ENCODE measurements around the gene FAM53B. TPM values are rescaled to one million over a fixed set of nuclear protein-coding genes. Genes with fewer than 3 reads are reported as not detected.

Gene FAM53B
- total and polyA plus RNA-seq, 2 experiments from 2014 or later, result 2.1 to 10.1 TPM

- Histone ChIP-seq H3K27me3 (replicated peaks; ENCODE audit: insufficient read depth) (no peaks in the 10 kb centered on the region), H3K36me3 (ENCODE audit: low read depth) (no peaks in the 10 kb centered on the region), H4K20me1 (ENCODE audit: insufficient read depth) (no peaks in the 10 kb centered on the region), H3K79me2 (ENCODE audit: insufficient read depth) (no peaks in the 10 kb centered on the region; the same call in 1 of the 2 replicates), H3F3A (ENCODE audit: insufficient read depth) (no peaks in the 10 kb centered on the region), H3K9ac (no peak overlapping the region), H3K4me2 (ENCODE audit: unreplicated experiment) (no peak overlapping the region), H3K9me2 (ENCODE audit: insufficient read depth) (no peaks in the 10 kb centered on the region), H3K4me1 (ENCODE audit: insufficient read depth) (no peaks in the 10 kb centered on the region), H3K9me3 (ENCODE audit: low read depth) (no peaks in the 10 kb centered on the region), H3K27ac (no peak overlapping the region), H3K4me3 (no peak overlapping the region), H2AFZ (no peak overlapping the region)
- DNase-seq, result no peak
- in situ Hi-C loops (cut with MboI), result no loop called here
- 85 to 86% methylated on average over 12 of the region's 12 CpGs for WGBS, 2 experiments (ENCODE audit: low coverage in 1 of 2, low lambda C conversion rate in 2 of 2, missing lambda C conversion rate in 2 of 2)
- TF ChIP-seq EZH2 (IDR thresholded peaks at IDR 0.05; ENCODE audit: insufficient read depth, poor library complexity, severe bottlenecking), result no peak
- no peak for TF ChIP-seq EZH2phosphoT487 (IDR thresholded peaks at IDR 0.05; ENCODE audit: insufficient read depth, low read depth)
Measured at GRCh38 chr10:124705817-124706461, 38.2 kb downstream of the FAM53B start.

- Histone ChIP-seq H3K27ac (no peak overlapping the region), H3F3A (ENCODE audit: insufficient read depth) (no peaks in the 10 kb centered on the region), H3K9ac (no peak overlapping the region), H3K4me1 (ENCODE audit: insufficient read depth) (no peaks in the 10 kb centered on the region), H3K27me3 (replicated peaks; ENCODE audit: insufficient read depth) (no peaks in the 10 kb centered on the region), H3K9me3 (ENCODE audit: low read depth) (no peaks in the 10 kb centered on the region), H3K9me2 (ENCODE audit: insufficient read depth) (no peaks in the 10 kb centered on the region), H2AFZ (no peak overlapping the region), H3K36me3 (ENCODE audit: low read depth) (no peaks in the 10 kb centered on the region), H3K4me2 (ENCODE audit: unreplicated experiment) (no peak overlapping the region), H4K20me1 (ENCODE audit: insufficient read depth) (no peaks in the 10 kb centered on the region), H3K4me3 (no peak overlapping the region), H3K79me2 (ENCODE audit: insufficient read depth) (no peaks in the 10 kb centered on the region)
- no peak for DNase-seq
- in situ Hi-C loops (cut with MboI), result no loop called here
- WGBS, 2 experiments (ENCODE audit: low coverage in 1 of 2, low lambda C conversion rate in 2 of 2, missing lambda C conversion rate in 2 of 2), result 71 to 72% methylated on average over 9 of the region's 9 CpGs
- TF ChIP-seq EZH2phosphoT487 (IDR thresholded peaks at IDR 0.05; ENCODE audit: insufficient read depth, low read depth) (no peak), EZH2 (IDR thresholded peaks at IDR 0.05; ENCODE audit: insufficient read depth, poor library complexity, severe bottlenecking) (no peak)
Measured at GRCh38 chr10:124705381-124705740, 38.8 kb downstream of the FAM53B start.

- DNase-seq, result no peak
- Histone ChIP-seq H4K20me1 (ENCODE audit: insufficient read depth) (no peaks in the 10 kb centered on the region), H3K9me3 (ENCODE audit: low read depth) (no peaks in the 10 kb centered on the region), H3K4me1 (ENCODE audit: insufficient read depth) (no peaks in the 10 kb centered on the region), H3K4me2 (ENCODE audit: unreplicated experiment) (no peak overlapping the region), H3K27me3 (replicated peaks; ENCODE audit: insufficient read depth) (no peaks in the 10 kb centered on the region), H3K79me2 (ENCODE audit: insufficient read depth) (no peaks in the 10 kb centered on the region), H3K9me2 (ENCODE audit: insufficient read depth) (no peaks in the 10 kb centered on the region), H3F3A (ENCODE audit: insufficient read depth) (no peaks in the 10 kb centered on the region), H2AFZ (no peak overlapping the region), H3K9ac (no peak overlapping the region), H3K4me3 (no peak overlapping the region), H3K36me3 (ENCODE audit: low read depth) (no peaks in the 10 kb centered on the region), H3K27ac (no peak overlapping the region)
- no peak for TF ChIP-seq EZH2 (IDR thresholded peaks at IDR 0.05; ENCODE audit: insufficient read depth, poor library complexity, severe bottlenecking)
- TF ChIP-seq EZH2phosphoT487 (IDR thresholded peaks at IDR 0.05; ENCODE audit: insufficient read depth, low read depth), result no peak
- 93 to 96% methylated on average over 10 to 11 of the region's 11 CpGs for WGBS, 2 experiments (ENCODE audit: low coverage in 1 of 2, low lambda C conversion rate in 2 of 2, missing lambda C conversion rate in 2 of 2)
- in situ Hi-C loops (cut with MboI), result no loop called here
Measured at GRCh38 chr10:124704428-124705380, 39.5 kb downstream of the FAM53B start.

GRCh38 chr10:124703778-124704427 lies 40.3 kb downstream of the FAM53B start:
- Histone ChIP-seq H4K20me1 (ENCODE audit: insufficient read depth) (no peaks in the 10 kb centered on the region), H3K27ac (no peak overlapping the region), H3K9me3 (ENCODE audit: low read depth) (no peaks in the 10 kb centered on the region), H2AFZ (no peak overlapping the region), H3K4me3 (no peak overlapping the region), H3K79me2 (ENCODE audit: insufficient read depth) (no peaks in the 10 kb centered on the region), H3K36me3 (ENCODE audit: low read depth) (no peaks in the 10 kb centered on the region), H3K4me2 (ENCODE audit: unreplicated experiment) (no peak overlapping the region), H3K27me3 (replicated peaks; ENCODE audit: insufficient read depth) (no peaks in the 10 kb centered on the region), H3K9ac (no peak overlapping the region), H3K9me2 (ENCODE audit: insufficient read depth) (no peaks in the 10 kb centered on the region), H3F3A (ENCODE audit: insufficient read depth) (no peaks in the 10 kb centered on the region), H3K4me1 (ENCODE audit: insufficient read depth) (no peaks in the 10 kb centered on the region)
- TF ChIP-seq EZH2phosphoT487 (IDR thresholded peaks at IDR 0.05; ENCODE audit: insufficient read depth, low read depth) (no peak), EZH2 (IDR thresholded peaks at IDR 0.05; ENCODE audit: insufficient read depth, poor library complexity, severe bottlenecking) (no peak)
- in situ Hi-C loops (cut with MboI), result no loop called here
- no peak for DNase-seq
- 56 to 58% methylated on average over 10 of the region's 10 CpGs for whole genome bisulfite sequencing, 2 experiments (ENCODE audit: low coverage in 1 of 2, low lambda C conversion rate in 2 of 2, missing lambda C conversion rate in 2 of 2)
